HepG2 (cell line): ENCODE measurements around the gene ENPP7. TPM values are rescaled to one million over a fixed set of nuclear protein-coding genes. Genes with fewer than 3 reads are reported as not detected.

ENCODE experiments used
- ATAC-seq: fragments of 200-7000 bp; cut with Tn5 transposase; 3 replicates; pipeline ENCODE4 v1.9.1; 2020; ENCODE audit warnings: mild to moderate bottlenecking, moderate library complexity
- BruUV-seq: library from RNA; stranded (reverse); fragments of 400-500 nt; replicated peaks from 2 replicates; lab custom pipeline; 2021; lab: Mats Ljungman, UMichigan
- CTCF ChIA-PET: fragments of 300-600 bp; formaldehyde crosslinking; extraction: SDS; loops from one replicate; lab custom pipeline; 2021; ENCODE audit warnings: low total read pairs, inconsistent platforms, low intra/inter-chr PET ratio; lab: Yijun Ruan, JAX
- POLR2A ChIA-PET: fragments of 350-600 bp; sonication (Branson Sonifier 250); formaldehyde crosslinking; loops from one replicate; lab custom pipeline; 2020; ENCODE audit warnings: antibody characterized with exemption, inconsistent platforms; lab: Yijun Ruan, JAX
- DNase-seq: peaks from one replicate; pipeline ENCODE4 v3.0.0-alpha.2; 2015; ENCODE audit warnings: low spot score
- FAIRE-seq: peaks from 3 replicates; lab custom pipeline; 2011; peaks lifted over from hg19 to GRCh38; lab: Jason Lieb, UNC
- H2AFZ ChIP-seq: one replicate; pipeline ENCODE4 v1.6.1; 2011; ENCODE audit warnings: low read length, inconsistent platforms
- H3K27ac ChIP-seq: fragments of 300-600 bp; 3 replicates; pipeline ENCODE4 v1.8.0; 2011; ENCODE audit warnings: mixed run types, mild to moderate bottlenecking, mixed read lengths, low read length, inconsistent platforms; ENCODE audit not compliant: insufficient read depth; ENCODE audit errors: extremely low read length
- H3K27me3 ChIP-seq, 2 experiments: fragments of 200-600 bp in 1 of 2; 2 replicates in 1 of 2; 3 replicates in 1 of 2; pipeline versions ENCODE4 v1.6.0 to v1.8.0; 2011; ENCODE audit warnings: low read length in 2 of 2, mild to moderate bottlenecking in 2 of 2, moderate library complexity in 2 of 2, inconsistent platforms in 1 of 2; ENCODE audit not compliant: insufficient read depth in 2 of 2, control insufficient read depth in 1 of 2
- H3K36me3 ChIP-seq, 2 experiments: fragments of 200-600 bp in 1 of 2; replicated peaks in 1 of 2; 2 replicates in 1 of 2; 3 replicates in 1 of 2; pipeline versions ENCODE4 v1.5.1 to v1.8.0; 2011; ENCODE audit warnings: low read length in 2 of 2, inconsistent platforms in 1 of 2; ENCODE audit not compliant: insufficient read depth in 2 of 2, control insufficient read depth in 1 of 2
- H3K4me1 ChIP-seq: 2 replicates; pipeline ENCODE4 v1.5.1; 2012; ENCODE audit warnings: low read length, inconsistent platforms; ENCODE audit not compliant: insufficient read depth
- H3K4me2 ChIP-seq: 2 replicates; pipeline ENCODE4 v1.6.0; 2011; ENCODE audit warnings: low read depth, low read length, inconsistent platforms
- H3K4me3 ChIP-seq, 3 experiments: fragments of 200-600 bp in 1 of 3; sonication (generic), shearing (Covaris generic) in 1 of 3; replicated peaks in 1 of 3; 2 replicates each; pipeline ENCODE4 v1.5.1; 2011 to 2016; ENCODE audit warnings: low read length in 3 of 3, inconsistent platforms in 2 of 3, low read depth in 2 of 3, mild to moderate bottlenecking in 2 of 3, control low read depth in 1 of 3, mixed read lengths in 1 of 3; ENCODE audit not compliant: insufficient read depth in 1 of 3
- H3K79me2 ChIP-seq: one replicate; pipeline ENCODE4 v1.6.1; 2011; ENCODE audit warnings: low read length, inconsistent platforms; ENCODE audit not compliant: insufficient read depth
- H3K9ac ChIP-seq: 2 replicates; pipeline ENCODE4 v1.6.0; 2011; ENCODE audit warnings: mild to moderate bottlenecking, low read depth, low read length, inconsistent platforms; ENCODE audit not compliant: insufficient read depth
- H3K9me3 ChIP-seq: 2 replicates; pipeline ENCODE4 v1.5.1; 2012; ENCODE audit warnings: mild to moderate bottlenecking, low read length
- H4K20me1 ChIP-seq: 2 replicates; pipeline ENCODE4 v1.6.0; 2011; ENCODE audit warnings: inconsistent platforms, mild to moderate bottlenecking, low read length, moderate library complexity; ENCODE audit not compliant: insufficient read depth
- AGO1 ChIP-seq: fragments of 200-400 bp; formaldehyde crosslinking; IDR thresholded peaks from 2 replicates; pipeline ENCODE4 v1.6.1; 2017; ENCODE audit warnings: mild to moderate bottlenecking, low read depth, low read length, moderate library complexity; ENCODE audit not compliant: poor library complexity, severe bottlenecking
- DBP ChIP-seq: sonication (generic); formaldehyde crosslinking; IDR thresholded peaks from 2 replicates; pipeline ENCODE4 v1.4.0; 2020; ENCODE audit warnings: missing genetic modification reagents; ENCODE audit errors: not compliant biosample characterization
- HNRNPK ChIP-seq: fragments of 200-400 bp; formaldehyde crosslinking; IDR thresholded peaks from 2 replicates; pipeline ENCODE4 v1.6.1; 2018; ENCODE audit warnings: low read length, low read depth, moderate library complexity, mild to moderate bottlenecking; ENCODE audit not compliant: poor library complexity, severe bottlenecking
- TCF12 ChIP-seq, 2 experiments: fragments of 450-650 bp in 1 of 2; sonication (generic) in 1 of 2; formaldehyde crosslinking in 1 of 2; IDR thresholded peaks; 2 replicates each; pipeline versions ENCODE4 v1.6.1 to v1.8.0; 2017 to 2022; ENCODE audit warnings: antibody characterized with exemption in 1 of 2, mild to moderate bottlenecking in 1 of 2, missing genetic modification reagents in 1 of 2, moderate library complexity in 1 of 2
- ZNF263 ChIP-seq: sonication (generic); formaldehyde crosslinking; IDR thresholded peaks from 2 replicates; pipeline ENCODE4 v1.4.0; 2020; ENCODE audit warnings: missing genetic modification reagents
- WGBS: methylation state at CpG from one replicate; pipeline ENCODE4 v1.1.6; 2017; ENCODE audit warnings: low lambda C conversion rate; 5-methylcytosine and 5-hydroxymethylcytosine counted together
- in situ Hi-C: cut with HindIII; loops from 2 replicates; pipeline ENCODE4 v1.10.0; 2017; ENCODE audit warnings: low pct_unique_long_range_greater_than_20kb; ENCODE audit not compliant: extremely low pct_ligation_motif_present
- intact Hi-C: fragments of 100-400 bp; cut with micrococcal nuclease; formaldehyde crosslinking; loops from one replicate; pipeline ENCODE4 v1.10.0; 2022; ENCODE audit not compliant: unreplicated experiment
- polyA plus RNA-seq, 8 experiments: library from polyadenylated mRNA; depleted of rRNA in 3 of 8; stranded (reverse) in 7 of 8; unstranded in 1 of 8; fragments of >200 nt; fragmentation: Illumina TruSeq in 4 of 8; extraction: Trizol in 4 of 8; gene quantifications; 2 replicates each; pipeline versions ENCODE4 v1.2.1 to v1.2.3, GENCODE V29; 2011 to 2016; ENCODE audit warnings: low read depth in 4 of 8, missing spikeins in 1 of 8, mixed read lengths in 1 of 8; ENCODE audit not compliant: insufficient read depth in 1 of 8
- total RNA-seq, 5 experiments: library from RNA; depleted of rRNA; stranded (reverse); fragments of >200 nt; fragmentation: Illumina TruSeq; extraction: Trizol; gene quantifications; 2 replicates each; pipeline ENCODE4 v1.2.3, GENCODE V29; 2016; ENCODE audit warnings: low read depth in 1 of 5
- TF ChIP-seq, protein P1 (sequence below): sonication (generic); formaldehyde crosslinking; IDR thresholded peaks from 2 replicates; pipeline ENCODE4 v1.4.0; 2020; ENCODE audit warnings: mild to moderate bottlenecking, missing genetic modification reagents

Gene ENPP7
- total and polyA plus RNA-seq, 2 of the 13 experiments (the other 11 are each of a cell fraction or from before 2014, with no cell fraction given), result 1.1 to 2.2 TPM

GRCh38 chr17:79699386-79700036 is 31.2 kb upstream of the ENPP7 start:
- ChIA-PET CTCF (no interaction called here), POLR2A (no interaction called here)
- Histone ChIP-seq H3K36me3 (no peaks in the 10 kb centered on the region), H3K9me3 (no peaks in the 10 kb centered on the region), H3K4me2 (no peak overlapping the region), H3K4me1 (no peaks in the 10 kb centered on the region), H2AFZ (no peak overlapping the region), H3K9ac (no peak overlapping the region), H3K4me3 (no peak overlapping the region), H3K27ac (no peak overlapping the region), H3K27me3 (peaks cover 27 to 73% of the 10 kb centered on the region in 2 experiments; a peak in 4 of 5 replicates), H4K20me1 (0 out of 2 replicates have a peak, but pooled peaks cover 3% of the 10 kb centered on the region), H3K79me2 (no peaks in the 10 kb centered on the region)
- intact Hi-C loops (no loop called here), in situ Hi-C loops (loop anchor here (10.0 kb wide), 1 partner anchor 295 kb away; no protein-coding TSS in a partner anchor)
- WGBS, result 29% methylated on average over 12 of the region's 12 CpGs
- no peak for FAIRE-seq
- no peak for DNase-seq
- BruUV-seq, result no TSS peak
- TF ChIP-seq AGO1 (peak; percentile 14), HNRNPK (no peak)
- no peak; the same call in 2 of the 3 replicates for ATAC-seq

GRCh38 chr17:79700592-79700991 is 30.2 kb upstream of the ENPP7 start:
- Histone ChIP-seq H3K27ac (no peak overlapping the region), H4K20me1 (0 out of 2 replicates have a peak, but pooled peaks cover 3% of the 10 kb centered on the region)
- CTCF ChIA-PET, result no interaction called here

More at GRCh38 chr17:79700592-79700991, 30.2 kb upstream of the ENPP7 start:
- H3K4me1 ChIP-seq, result no peaks in the 10 kb centered on the region
- in situ Hi-C loops, result loop anchor here (10.0 kb wide), 1 partner anchor 296 kb away; no protein-coding TSS in a partner anchor
- no TSS peak for BruUV-seq
- WGBS, result 5% methylated on average over 3 of the region's 5 CpGs
- FAIRE-seq, result no peak
- no peaks in the 10 kb centered on the region for H3K79me2 ChIP-seq
- H3K4me2 ChIP-seq, result no peak overlapping the region
- TF ChIP-seq ZNF263 (CRISPR knock-in tag) (0 out of 2 replicates have a peak, but pooled peaks have one; percentile 27), TCF12 (IDR thresholded peaks at IDR 0.05) (no peak), TCF12 (CRISPR knock-in tag; IDR thresholded peaks at IDR 0.05) (no peak), DBP (no peak)
- TF ChIP-seq, protein P1, sequence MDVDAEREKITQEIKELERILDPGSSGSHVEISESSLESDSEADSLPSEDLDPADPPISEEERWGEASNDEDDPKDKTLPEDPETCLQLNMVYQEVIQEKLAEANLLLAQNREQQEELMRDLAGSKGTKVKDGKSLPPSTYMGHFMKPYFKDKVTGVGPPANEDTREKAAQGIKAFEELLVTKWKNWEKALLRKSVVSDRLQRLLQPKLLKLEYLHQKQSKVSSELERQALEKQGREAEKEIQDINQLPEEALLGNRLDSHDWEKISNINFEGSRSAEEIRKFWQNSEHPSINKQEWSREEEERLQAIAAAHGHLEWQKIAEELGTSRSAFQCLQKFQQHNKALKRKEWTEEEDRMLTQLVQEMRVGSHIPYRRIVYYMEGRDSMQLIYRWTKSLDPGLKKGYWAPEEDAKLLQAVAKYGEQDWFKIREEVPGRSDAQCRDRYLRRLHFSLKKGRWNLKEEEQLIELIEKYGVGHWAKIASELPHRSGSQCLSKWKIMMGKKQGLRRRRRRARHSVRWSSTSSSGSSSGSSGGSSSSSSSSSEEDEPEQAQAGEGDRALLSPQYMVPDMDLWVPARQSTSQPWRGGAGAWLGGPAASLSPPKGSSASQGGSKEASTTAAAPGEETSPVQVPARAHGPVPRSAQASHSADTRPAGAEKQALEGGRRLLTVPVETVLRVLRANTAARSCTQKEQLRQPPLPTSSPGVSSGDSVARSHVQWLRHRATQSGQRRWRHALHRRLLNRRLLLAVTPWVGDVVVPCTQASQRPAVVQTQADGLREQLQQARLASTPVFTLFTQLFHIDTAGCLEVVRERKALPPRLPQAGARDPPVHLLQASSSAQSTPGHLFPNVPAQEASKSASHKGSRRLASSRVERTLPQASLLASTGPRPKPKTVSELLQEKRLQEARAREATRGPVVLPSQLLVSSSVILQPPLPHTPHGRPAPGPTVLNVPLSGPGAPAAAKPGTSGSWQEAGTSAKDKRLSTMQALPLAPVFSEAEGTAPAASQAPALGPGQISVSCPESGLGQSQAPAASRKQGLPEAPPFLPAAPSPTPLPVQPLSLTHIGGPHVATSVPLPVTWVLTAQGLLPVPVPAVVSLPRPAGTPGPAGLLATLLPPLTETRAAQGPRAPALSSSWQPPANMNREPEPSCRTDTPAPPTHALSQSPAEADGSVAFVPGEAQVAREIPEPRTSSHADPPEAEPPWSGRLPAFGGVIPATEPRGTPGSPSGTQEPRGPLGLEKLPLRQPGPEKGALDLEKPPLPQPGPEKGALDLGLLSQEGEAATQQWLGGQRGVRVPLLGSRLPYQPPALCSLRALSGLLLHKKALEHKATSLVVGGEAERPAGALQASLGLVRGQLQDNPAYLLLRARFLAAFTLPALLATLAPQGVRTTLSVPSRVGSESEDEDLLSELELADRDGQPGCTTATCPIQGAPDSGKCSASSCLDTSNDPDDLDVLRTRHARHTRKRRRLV, result no peak
- ATAC-seq, result peak; percentile 18
- POLR2A ChIA-PET, result no interaction called here
- no peak overlapping the region for H2AFZ ChIP-seq
- H3K27me3 ChIP-seq, result peaks cover 19 to 69% of the 10 kb centered on the region in 2 experiments; a peak in 4 of 5 replicates
- no peak for DNase-seq
- H3K9ac ChIP-seq, result no peak overlapping the region
- intact Hi-C loops, result no loop called here
- H3K36me3 ChIP-seq, result no peaks in the 10 kb centered on the region
- no peaks in the 10 kb centered on the region for H3K9me3 ChIP-seq
- H3K4me3 ChIP-seq, result no peak overlapping the region
